HepG2 (cell line): ENCODE data around the gene SEC16A. TPM values are rescaled to one million over a fixed set of nuclear protein-coding genes. Genes with fewer than 3 reads are reported as not detected.

ENCODE experiments used
- BRD4 ChIP-seq: sonication (generic); formaldehyde crosslinking; IDR thresholded peaks from 2 replicates; pipeline ENCODE4 v1.4.0; 2020; ENCODE audit warnings: missing genetic modification reagents
- FOXO1 ChIP-seq: sonication (generic); formaldehyde crosslinking; IDR thresholded peaks from 2 replicates; pipeline ENCODE4 v1.4.0; 2020; ENCODE audit warnings: missing genetic modification reagents
- KDM4B ChIP-seq: sonication (generic); formaldehyde crosslinking; IDR thresholded peaks from 2 replicates; pipeline ENCODE4 v1.4.0; 2020; ENCODE audit warnings: missing genetic modification reagents
- NR2F6 ChIP-seq, 2 experiments: IDR thresholded peaks; 2 replicates each; pipeline ENCODE4 v1.6.1; 2016; ENCODE audit warnings: antibody characterized with exemption in 1 of 2, mild to moderate bottlenecking in 1 of 2
- PHF20 ChIP-seq: sonication (generic); formaldehyde crosslinking; IDR thresholded peaks from 2 replicates; pipeline ENCODE4 v1.5.0; 2020; ENCODE audit warnings: mild to moderate bottlenecking, missing genetic modification reagents
- SMAD1 ChIP-seq: sonication (generic); formaldehyde crosslinking; IDR thresholded peaks from 2 replicates; pipeline ENCODE4 v1.4.0; 2020; ENCODE audit warnings: missing genetic modification reagents, low read depth, mild to moderate bottlenecking, borderline replicate concordance
- SMAD3 ChIP-seq: sonication (generic); formaldehyde crosslinking; IDR thresholded peaks from 2 replicates; pipeline ENCODE4 v1.4.0; 2020; ENCODE audit warnings: missing genetic modification reagents
- STAG1 ChIP-seq: sonication (generic); formaldehyde crosslinking; IDR thresholded peaks from 2 replicates; pipeline ENCODE4 v1.4.0; 2020; ENCODE audit warnings: missing genetic modification reagents
- SYNCRIP ChIP-seq: fragments of 200-400 bp; formaldehyde crosslinking; IDR thresholded peaks from 2 replicates; pipeline ENCODE4 v1.6.1; 2018; ENCODE audit warnings: mild to moderate bottlenecking, low read depth, low read length; ENCODE audit not compliant: insufficient read depth
- ZBTB8A ChIP-seq: sonication (generic); formaldehyde crosslinking; IDR thresholded peaks from 2 replicates; pipeline ENCODE4 v1.4.0; 2020; ENCODE audit warnings: mild to moderate bottlenecking, low read depth, missing genetic modification reagents, borderline replicate concordance
- ZNF34 ChIP-seq: sonication (generic); formaldehyde crosslinking; IDR thresholded peaks from 2 replicates; pipeline ENCODE4 v1.4.0; 2020; ENCODE audit warnings: mild to moderate bottlenecking, missing genetic modification reagents, borderline replicate concordance
- polyA plus RNA-seq, 8 experiments: library from polyadenylated mRNA; depleted of rRNA in 3 of 8; stranded (reverse) in 7 of 8; unstranded in 1 of 8; fragments of >200 nt; fragmentation: Illumina TruSeq in 4 of 8; extraction: Trizol in 4 of 8; gene quantifications; 2 replicates each; pipeline versions ENCODE4 v1.2.1 to v1.2.3, GENCODE V29; 2011 to 2016; ENCODE audit warnings: low read depth in 4 of 8, missing spikeins in 1 of 8, mixed read lengths in 1 of 8; ENCODE audit not compliant: insufficient read depth in 1 of 8
- total RNA-seq, 5 experiments: library from RNA; depleted of rRNA; stranded (reverse); fragments of >200 nt; fragmentation: Illumina TruSeq; extraction: Trizol; gene quantifications; 2 replicates each; pipeline ENCODE4 v1.2.3, GENCODE V29; 2016; ENCODE audit warnings: low read depth in 1 of 5
- TF ChIP-seq, protein P1 (sequence below): sonication (generic); formaldehyde crosslinking; IDR thresholded peaks from 2 replicates; pipeline ENCODE4 v1.8.0; 2022; ENCODE audit warnings: mild to moderate bottlenecking, missing genetic modification reagents; ENCODE audit not compliant: insufficient replicate concordance
- TF ChIP-seq, protein P2 (sequence below): sonication (generic); formaldehyde crosslinking; IDR thresholded peaks from 2 replicates; pipeline ENCODE4 v1.5.1; 2020; ENCODE audit warnings: missing genetic modification reagents, mild to moderate bottlenecking, borderline replicate concordance
- TF ChIP-seq, protein P3 (sequence below): IDR thresholded peaks from 2 replicates; pipeline ENCODE4 v1.6.1; 2016; ENCODE audit warnings: low read depth, control low read depth
- TF ChIP-seq, protein P4 (sequence below): sonication (generic); formaldehyde crosslinking; IDR thresholded peaks from 2 replicates; pipeline ENCODE4 v1.4.0; 2020; ENCODE audit warnings: missing genetic modification reagents, borderline replicate concordance
- TF ChIP-seq, protein P5 (sequence below): sonication (generic); formaldehyde crosslinking; IDR thresholded peaks from 2 replicates; pipeline ENCODE4 v1.4.0; 2020; ENCODE audit warnings: missing genetic modification reagents
- TF ChIP-seq, protein P6 (sequence below): sonication (generic); formaldehyde crosslinking; IDR thresholded peaks from 2 replicates; pipeline ENCODE4 v1.8.0; 2022; ENCODE audit warnings: mild to moderate bottlenecking, missing genetic modification reagents, moderate library complexity
- TF ChIP-seq, protein P7 (sequence below): IDR thresholded peaks from 2 replicates; pipeline ENCODE4 v1.6.1; 2016; ENCODE audit warnings: low read depth, borderline replicate concordance

Gene SEC16A
- total and polyA plus RNA-seq, 2 of the 13 experiments (the other 11 are each of a cell fraction or from before 2014, with no cell fraction given) = 15.9 to 18.9 TPM

DNA sequence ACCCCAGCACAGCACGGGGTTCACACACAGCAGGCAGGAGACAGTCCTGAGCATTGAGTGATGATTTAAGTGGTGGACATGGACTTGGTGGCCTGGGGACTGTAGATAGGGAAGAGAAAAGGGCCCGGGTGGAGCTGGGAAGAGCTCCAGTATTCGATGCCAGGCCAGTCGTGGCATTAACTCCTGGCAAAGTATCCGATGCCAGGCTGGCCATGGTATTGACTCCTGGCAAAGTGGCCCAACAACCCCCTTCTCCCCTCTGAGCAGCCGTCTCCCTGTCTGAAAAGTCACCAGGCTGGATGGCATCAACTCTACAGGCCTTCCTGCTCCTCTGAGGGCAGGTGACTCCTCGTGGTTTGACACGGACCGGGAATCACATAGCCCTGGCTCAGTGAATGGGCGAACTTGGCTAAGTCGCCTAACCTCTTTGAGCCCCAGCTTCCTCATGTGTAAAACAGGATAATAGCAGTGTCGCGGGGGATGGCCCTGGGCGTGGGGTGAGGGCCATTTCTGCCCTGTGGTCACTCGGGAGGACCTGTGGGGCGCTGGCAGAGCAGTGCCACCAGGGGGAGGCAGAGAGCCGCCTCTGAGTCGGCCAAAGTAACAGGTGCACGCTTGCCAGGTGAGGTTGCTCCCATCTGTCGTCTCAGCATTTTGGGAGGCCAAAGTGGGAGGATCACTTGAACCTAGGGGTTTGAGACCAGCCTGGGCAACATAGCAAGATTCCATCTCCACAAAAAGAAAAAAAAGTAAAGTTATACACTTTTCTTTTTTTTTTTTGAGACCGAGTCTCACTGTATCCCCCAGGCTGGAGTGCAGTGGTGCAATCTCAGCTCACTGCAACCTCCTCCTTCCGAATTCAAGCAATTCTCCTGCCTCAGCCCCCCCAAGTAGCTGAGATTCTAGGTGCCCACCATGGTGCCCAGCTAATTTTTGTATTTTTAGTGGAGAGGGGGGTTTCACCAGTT, 5.7 kb upstream of the SEC16A start (continued):
- TF ChIP-seq, protein P1, sequence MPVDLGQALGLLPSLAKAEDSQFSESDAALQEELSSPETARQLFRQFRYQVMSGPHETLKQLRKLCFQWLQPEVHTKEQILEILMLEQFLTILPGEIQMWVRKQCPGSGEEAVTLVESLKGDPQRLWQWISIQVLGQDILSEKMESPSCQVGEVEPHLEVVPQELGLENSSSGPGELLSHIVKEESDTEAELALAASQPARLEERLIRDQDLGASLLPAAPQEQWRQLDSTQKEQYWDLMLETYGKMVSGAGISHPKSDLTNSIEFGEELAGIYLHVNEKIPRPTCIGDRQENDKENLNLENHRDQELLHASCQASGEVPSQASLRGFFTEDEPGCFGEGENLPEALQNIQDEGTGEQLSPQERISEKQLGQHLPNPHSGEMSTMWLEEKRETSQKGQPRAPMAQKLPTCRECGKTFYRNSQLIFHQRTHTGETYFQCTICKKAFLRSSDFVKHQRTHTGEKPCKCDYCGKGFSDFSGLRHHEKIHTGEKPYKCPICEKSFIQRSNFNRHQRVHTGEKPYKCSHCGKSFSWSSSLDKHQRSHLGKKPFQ (CRISPR knock-in tag) = no peak
- 0 out of 2 replicates have a peak, but pooled peaks have one; percentile 43 for TF ChIP-seq SMAD3 (CRISPR knock-in tag)
- TF ChIP-seq, protein P2, sequence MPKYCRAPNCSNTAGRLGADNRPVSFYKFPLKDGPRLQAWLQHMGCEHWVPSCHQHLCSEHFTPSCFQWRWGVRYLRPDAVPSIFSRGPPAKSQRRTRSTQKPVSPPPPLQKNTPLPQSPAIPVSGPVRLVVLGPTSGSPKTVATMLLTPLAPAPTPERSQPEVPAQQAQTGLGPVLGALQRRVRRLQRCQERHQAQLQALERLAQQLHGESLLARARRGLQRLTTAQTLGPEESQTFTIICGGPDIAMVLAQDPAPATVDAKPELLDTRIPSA = no peak
- TF ChIP-seq FOXO1 (CRISPR knock-in tag) = 0 out of 2 replicates have a peak, but pooled peaks have one; percentile 29
- TF ChIP-seq ZBTB8A = no peak
- TF ChIP-seq, protein P3, sequence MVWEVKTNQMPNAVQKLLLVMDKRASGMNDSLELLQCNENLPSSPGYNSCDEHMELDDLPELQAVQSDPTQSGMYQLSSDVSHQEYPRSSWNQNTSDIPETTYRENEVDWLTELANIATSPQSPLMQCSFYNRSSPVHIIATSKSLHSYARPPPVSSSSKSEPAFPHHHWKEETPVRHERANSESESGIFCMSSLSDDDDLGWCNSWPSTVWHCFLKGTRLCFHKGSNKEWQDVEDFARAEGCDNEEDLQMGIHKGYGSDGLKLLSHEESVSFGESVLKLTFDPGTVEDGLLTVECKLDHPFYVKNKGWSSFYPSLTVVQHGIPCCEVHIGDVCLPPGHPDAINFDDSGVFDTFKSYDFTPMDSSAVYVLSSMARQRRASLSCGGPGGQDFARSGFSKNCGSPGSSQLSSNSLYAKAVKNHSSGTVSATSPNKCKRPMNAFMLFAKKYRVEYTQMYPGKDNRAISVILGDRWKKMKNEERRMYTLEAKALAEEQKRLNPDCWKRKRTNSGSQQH (CRISPR knock-in tag) = no peak
- TF ChIP-seq, protein P4, sequence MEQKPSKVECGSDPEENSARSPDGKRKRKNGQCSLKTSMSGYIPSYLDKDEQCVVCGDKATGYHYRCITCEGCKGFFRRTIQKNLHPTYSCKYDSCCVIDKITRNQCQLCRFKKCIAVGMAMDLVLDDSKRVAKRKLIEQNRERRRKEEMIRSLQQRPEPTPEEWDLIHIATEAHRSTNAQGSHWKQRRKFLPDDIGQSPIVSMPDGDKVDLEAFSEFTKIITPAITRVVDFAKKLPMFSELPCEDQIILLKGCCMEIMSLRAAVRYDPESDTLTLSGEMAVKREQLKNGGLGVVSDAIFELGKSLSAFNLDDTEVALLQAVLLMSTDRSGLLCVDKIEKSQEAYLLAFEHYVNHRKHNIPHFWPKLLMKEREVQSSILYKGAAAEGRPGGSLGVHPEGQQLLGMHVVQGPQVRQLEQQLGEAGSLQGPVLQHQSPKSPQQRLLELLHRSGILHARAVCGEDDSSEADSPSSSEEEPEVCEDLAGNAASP (CRISPR knock-in tag) = no peak
- TF ChIP-seq NR2F6 (IDR thresholded peaks at IDR 0.05) = no peak
- 0 out of 2 replicates have a peak, but pooled peaks have one; percentile 27 for TF ChIP-seq NR2F6 (CRISPR knock-in tag; IDR thresholded peaks at IDR 0.05)
- TF ChIP-seq, protein P5, sequence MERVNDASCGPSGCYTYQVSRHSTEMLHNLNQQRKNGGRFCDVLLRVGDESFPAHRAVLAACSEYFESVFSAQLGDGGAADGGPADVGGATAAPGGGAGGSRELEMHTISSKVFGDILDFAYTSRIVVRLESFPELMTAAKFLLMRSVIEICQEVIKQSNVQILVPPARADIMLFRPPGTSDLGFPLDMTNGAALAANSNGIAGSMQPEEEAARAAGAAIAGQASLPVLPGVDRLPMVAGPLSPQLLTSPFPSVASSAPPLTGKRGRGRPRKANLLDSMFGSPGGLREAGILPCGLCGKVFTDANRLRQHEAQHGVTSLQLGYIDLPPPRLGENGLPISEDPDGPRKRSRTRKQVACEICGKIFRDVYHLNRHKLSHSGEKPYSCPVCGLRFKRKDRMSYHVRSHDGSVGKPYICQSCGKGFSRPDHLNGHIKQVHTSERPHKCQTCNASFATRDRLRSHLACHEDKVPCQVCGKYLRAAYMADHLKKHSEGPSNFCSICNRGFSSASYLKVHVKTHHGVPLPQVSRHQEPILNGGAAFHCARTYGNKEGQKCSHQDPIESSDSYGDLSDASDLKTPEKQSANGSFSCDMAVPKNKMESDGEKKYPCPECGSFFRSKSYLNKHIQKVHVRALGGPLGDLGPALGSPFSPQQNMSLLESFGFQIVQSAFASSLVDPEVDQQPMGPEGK = 0 out of 2 replicates have a peak, but pooled peaks have one; percentile 17
- no peak for TF ChIP-seq BRD4 (CRISPR knock-in tag)
- TF ChIP-seq SMAD1 (CRISPR knock-in tag) = no peak
- TF ChIP-seq ZNF34 (CRISPR knock-in tag) = no peak
- TF ChIP-seq SYNCRIP = no peak
- TF ChIP-seq PHF20 (CRISPR knock-in tag) = no peak
- TF ChIP-seq, protein P6, sequence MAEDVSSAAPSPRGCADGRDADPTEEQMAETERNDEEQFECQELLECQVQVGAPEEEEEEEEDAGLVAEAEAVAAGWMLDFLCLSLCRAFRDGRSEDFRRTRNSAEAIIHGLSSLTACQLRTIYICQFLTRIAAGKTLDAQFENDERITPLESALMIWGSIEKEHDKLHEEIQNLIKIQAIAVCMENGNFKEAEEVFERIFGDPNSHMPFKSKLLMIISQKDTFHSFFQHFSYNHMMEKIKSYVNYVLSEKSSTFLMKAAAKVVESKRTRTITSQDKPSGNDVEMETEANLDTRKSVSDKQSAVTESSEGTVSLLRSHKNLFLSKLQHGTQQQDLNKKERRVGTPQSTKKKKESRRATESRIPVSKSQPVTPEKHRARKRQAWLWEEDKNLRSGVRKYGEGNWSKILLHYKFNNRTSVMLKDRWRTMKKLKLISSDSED (CRISPR knock-in tag) = no peak
- TF ChIP-seq STAG1 = peak; percentile 98
- TF ChIP-seq, protein P7, sequence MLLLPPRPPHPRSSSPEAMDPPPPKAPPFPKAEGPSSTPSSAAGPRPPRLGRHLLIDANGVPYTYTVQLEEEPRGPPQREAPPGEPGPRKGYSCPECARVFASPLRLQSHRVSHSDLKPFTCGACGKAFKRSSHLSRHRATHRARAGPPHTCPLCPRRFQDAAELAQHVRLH (CRISPR knock-in tag) = 0 out of 2 replicates have a peak, but pooled peaks have one; percentile 47
- TF ChIP-seq KDM4B (CRISPR knock-in tag) = no peak
